Measurements from ENCODE around the gene TEX29.

TEX29 gene

DNA sequence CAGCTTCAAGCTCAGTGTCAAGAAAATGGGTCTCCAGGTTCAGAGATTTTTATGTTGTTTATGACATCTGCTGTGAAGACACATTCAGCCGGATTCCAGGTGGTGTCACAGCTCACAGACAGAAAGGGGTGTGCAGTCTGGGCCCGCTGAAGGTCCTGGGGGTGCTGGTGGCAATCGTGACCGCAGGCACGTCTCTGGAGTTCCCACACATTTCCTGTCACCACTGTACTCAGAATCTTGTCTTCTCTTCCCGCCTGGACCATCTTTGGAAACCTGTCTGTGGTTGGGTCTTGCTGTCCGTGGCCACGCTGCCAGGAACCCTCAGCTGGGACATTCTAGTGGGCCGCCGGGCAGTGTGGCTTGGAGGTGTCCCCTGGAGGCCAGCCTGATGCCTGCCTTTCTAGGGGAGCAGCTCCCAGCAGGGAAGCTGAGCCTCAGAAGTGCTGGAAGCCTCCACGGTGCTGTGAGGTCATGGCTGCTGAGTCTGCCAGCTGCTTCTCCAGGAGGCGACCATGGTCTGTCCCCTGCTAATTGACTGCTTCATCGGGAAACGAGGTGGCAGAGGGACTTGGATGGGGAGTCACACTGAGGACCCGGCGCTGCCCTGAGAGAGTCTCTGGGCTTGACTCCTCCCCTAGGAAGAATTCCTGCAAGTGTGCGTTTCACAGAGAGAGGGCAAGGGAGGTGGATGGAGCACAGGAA lies 3.7 kb downstream of the TEX29 start:
- no peak for DNase-seq (ENCODE audit: extremely low read depth, insufficient read length)
- TF ChIP-seq CTCF (IDR thresholded peaks at IDR 0.05; ENCODE audit: insufficient read depth, low read length, poor library complexity, severe bottlenecking) = no peak
- Histone ChIP-seq H3K27me3 (replicated peaks; ENCODE audit: control insufficient read depth, insufficient read depth, low read length) (no peaks in the 10 kb centered on the region), H3K36me3 (ENCODE audit: control insufficient read depth, insufficient read depth, low read length) (no peaks in the 10 kb centered on the region), H3K4me3 (replicated peaks; ENCODE audit: low read depth, low read length) (no peak overlapping the region)

- Histone ChIP-seq H3K36me3 (ENCODE audit: control insufficient read depth, insufficient read depth, low read length) (no peaks in the 10 kb centered on the region), H3K27me3 (replicated peaks; ENCODE audit: control insufficient read depth, insufficient read depth, low read length) (no peaks in the 10 kb centered on the region), H3K4me3 (replicated peaks; ENCODE audit: low read depth, low read length) (no peak overlapping the region)
- TF ChIP-seq CTCF (IDR thresholded peaks at IDR 0.05; ENCODE audit: insufficient read depth, low read length, poor library complexity, severe bottlenecking) = no peak
- no peak for DNase-seq (ENCODE audit: extremely low read depth, insufficient read length)
These were observed 4.3 kb downstream of the TEX29 start for GRCh38 chr13:111324736-111325135.

GRCh38 chr13:111325146-111325890 lies 4.9 kb downstream of the TEX29 start:
- H3K36me3 ChIP-seq (ENCODE audit: control insufficient read depth, insufficient read depth, low read length) = no peaks in the 10 kb centered on the region
- no peaks in the 10 kb centered on the region for H3K27me3 ChIP-seq (replicated peaks; ENCODE audit: control insufficient read depth, insufficient read depth, low read length)
- H3K4me3 ChIP-seq (replicated peaks; ENCODE audit: low read depth, low read length) = no peak overlapping the region
- TF ChIP-seq CTCF (IDR thresholded peaks at IDR 0.05; ENCODE audit: insufficient read depth, low read length, poor library complexity, severe bottlenecking) = no peak
- DNase-seq (ENCODE audit: extremely low read depth, insufficient read length) = no peak

DNA sequence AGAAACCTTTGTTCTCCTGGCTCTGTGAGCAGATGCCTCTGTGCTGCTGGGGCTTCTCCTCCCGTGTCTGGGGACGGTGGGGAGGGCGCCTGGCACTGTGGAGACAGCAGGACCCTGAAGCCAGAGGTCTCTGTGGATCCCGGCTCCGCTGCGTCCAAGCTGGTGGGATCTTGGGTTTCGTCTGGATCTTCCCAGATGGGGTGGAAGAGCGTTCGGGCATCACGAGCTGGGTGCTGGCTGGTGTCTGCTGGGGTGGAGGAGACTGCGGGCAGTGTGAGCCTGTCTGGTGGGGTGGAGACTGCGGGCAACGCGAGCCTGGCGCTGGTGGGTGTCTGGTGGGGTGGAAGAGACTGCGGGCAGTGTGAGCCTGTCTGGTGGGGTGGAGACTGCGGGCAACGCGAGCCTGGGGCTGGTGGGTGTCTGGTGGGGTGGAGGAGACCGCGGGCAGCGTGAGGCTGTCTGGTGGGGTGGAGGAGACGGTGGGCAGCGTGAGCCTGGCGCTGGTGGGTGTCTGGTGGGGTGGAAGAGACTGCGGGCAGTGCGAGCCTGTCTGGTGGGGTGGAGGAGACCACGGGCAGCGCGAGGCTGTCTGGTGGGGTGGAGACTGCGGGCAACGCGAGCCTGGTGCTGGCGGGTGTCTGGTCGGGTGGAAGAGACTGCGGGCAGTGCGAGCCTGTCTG lies 5.6 kb downstream of the TEX29 start:
- Histone ChIP-seq H3K36me3 (ENCODE audit: control insufficient read depth, insufficient read depth, low read length) (no peaks in the 10 kb centered on the region), H3K4me3 (replicated peaks; ENCODE audit: low read depth, low read length) (no peak overlapping the region), H3K27me3 (replicated peaks; ENCODE audit: control insufficient read depth, insufficient read depth, low read length) (no peaks in the 10 kb centered on the region)
- TF ChIP-seq CTCF (IDR thresholded peaks at IDR 0.05; ENCODE audit: insufficient read depth, low read length, poor library complexity, severe bottlenecking) = no peak
- DNase-seq (ENCODE audit: extremely low read depth, insufficient read length) = no peak

DNA sequence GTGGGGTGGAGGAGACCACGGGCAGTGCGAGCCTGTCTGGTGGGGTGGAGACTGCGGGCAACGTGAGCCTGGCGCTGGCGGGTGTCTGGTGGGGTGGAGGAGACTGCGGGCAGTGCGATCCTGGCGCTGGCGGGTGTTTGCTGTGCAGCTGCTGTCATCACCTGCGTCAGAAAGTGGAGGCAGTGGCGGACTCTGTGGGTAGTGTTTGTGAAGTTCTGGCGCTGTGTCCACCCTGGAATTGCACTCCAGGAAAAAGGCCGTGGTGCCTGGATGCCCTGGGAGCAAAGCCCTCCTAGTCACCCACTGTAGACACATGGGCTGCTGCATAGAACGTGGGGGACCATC lies 6.2 kb downstream of the TEX29 start:
- no peaks in the 10 kb centered on the region for H3K27me3 ChIP-seq (replicated peaks; ENCODE audit: control insufficient read depth, insufficient read depth, low read length)
- no peak for DNase-seq (ENCODE audit: extremely low read depth, insufficient read length)
- no peak overlapping the region for H3K4me3 ChIP-seq (replicated peaks; ENCODE audit: low read depth, low read length)
- TF ChIP-seq CTCF (IDR thresholded peaks at IDR 0.05; ENCODE audit: insufficient read depth, low read length, poor library complexity, severe bottlenecking) = no peak
- H3K36me3 ChIP-seq (ENCODE audit: control insufficient read depth, insufficient read depth, low read length) = no peaks in the 10 kb centered on the region

Measured in GM06990 (cell line).